ENCODE measurements around the gene PGS1. TPM values are rescaled to one million over a fixed set of nuclear protein-coding genes. Genes with fewer than 3 reads are reported as not detected.

Gene PGS1
- total RNA-seq, 2 donors from 2014 or later = 52.0 to 98.4 TPM

GRCh38 chr17:78372841-78373240 is 5.6 kb upstream of the PGS1 start:
- ATAC-seq (ENCODE audit: insufficient number of reproducible peaks, low FRiP score, low read depth) (no peak), DNase-seq (ENCODE audit: low spot score) (no peak)
- TF ChIP-seq CTCF (IDR thresholded peaks at IDR 0.05) = no peak
- H3K9me3 ChIP-seq = no peaks in the 10 kb centered on the region
- H3K27me3 ChIP-seq (replicated peaks; ENCODE audit: insufficient read depth) = no peaks in the 10 kb centered on the region
- H3K36me3 ChIP-seq = no peaks in the 10 kb centered on the region
- peaks cover 6 to 20% of the 10 kb centered on the region in 2 donors for H3K4me1 ChIP-seq (ENCODE audit: control insufficient read depth in 1 of 2, low read depth in 2 of 2)
- no peak overlapping the region for H3K4me3 ChIP-seq
- no peak overlapping the region for H3K27ac ChIP-seq

- no peak for ATAC-seq (ENCODE audit: insufficient number of reproducible peaks, low FRiP score, low read depth)
- Histone ChIP-seq H3K27me3 (replicated peaks; ENCODE audit: insufficient read depth) (no peaks in the 10 kb centered on the region), H3K9me3 (no peaks in the 10 kb centered on the region), H3K4me1 (ENCODE audit: control insufficient read depth in 1 of 2, low read depth in 2 of 2) (peaks cover 8 to 25% of the 10 kb centered on the region in 2 donors), H3K4me3 (no peak overlapping the region), H3K36me3 (no peaks in the 10 kb centered on the region), H3K27ac (no peak overlapping the region)
- no peak for TF ChIP-seq CTCF (IDR thresholded peaks at IDR 0.05)
- no peak for DNase-seq (ENCODE audit: low spot score)
Observed at GRCh38 chr17:78374189-78374588, 4.3 kb upstream of the PGS1 start.

DNA sequence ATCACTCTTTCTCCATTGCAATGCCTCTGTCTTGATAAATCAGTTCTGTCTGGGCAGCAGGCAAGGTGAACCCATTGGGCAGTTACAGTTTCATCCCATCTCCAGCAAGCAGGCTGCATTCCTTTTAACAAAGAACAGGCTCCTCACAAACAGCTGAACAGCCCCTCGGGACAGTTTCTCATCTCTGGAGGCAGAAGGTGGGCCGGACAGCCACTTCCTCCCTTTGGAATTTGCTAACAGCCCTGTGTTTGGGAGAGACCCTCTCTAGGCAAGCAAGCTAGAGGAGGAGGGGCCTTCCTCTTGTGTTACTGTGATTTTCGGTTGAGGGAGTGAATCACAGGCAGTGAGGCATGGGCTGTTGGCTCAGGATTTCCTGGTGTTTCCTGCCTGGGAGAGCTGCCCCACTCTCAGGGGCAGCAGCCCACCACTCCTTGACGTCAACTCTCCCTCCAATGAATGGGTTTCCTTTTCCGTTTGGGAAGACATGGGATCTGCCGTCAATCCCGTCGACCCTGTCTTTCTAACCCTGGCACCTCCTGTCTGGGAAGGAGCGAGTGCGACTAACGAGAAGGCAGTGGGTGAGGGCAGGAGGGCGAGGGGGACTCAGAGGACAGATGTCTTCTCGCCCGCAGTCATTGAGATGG is 3.7 kb upstream of the PGS1 start:
- Histone ChIP-seq H3K27ac (peak overlapping the region in 1 of 2 donors; percentile 60), H3K4me1 (ENCODE audit: control insufficient read depth in 1 of 2, low read depth in 2 of 2) (peaks cover 14 to 31% of the 10 kb centered on the region in 2 donors), H3K36me3 (no peaks in the 10 kb centered on the region), H3K27me3 (replicated peaks; ENCODE audit: insufficient read depth) (no peaks in the 10 kb centered on the region), H3K9me3 (no peaks in the 10 kb centered on the region), H3K4me3 (no peak overlapping the region)
- no peak for DNase-seq (ENCODE audit: low spot score)
- ATAC-seq (ENCODE audit: insufficient number of reproducible peaks, low FRiP score, low read depth) = no peak
- no peak for TF ChIP-seq CTCF (IDR thresholded peaks at IDR 0.05)

DNA sequence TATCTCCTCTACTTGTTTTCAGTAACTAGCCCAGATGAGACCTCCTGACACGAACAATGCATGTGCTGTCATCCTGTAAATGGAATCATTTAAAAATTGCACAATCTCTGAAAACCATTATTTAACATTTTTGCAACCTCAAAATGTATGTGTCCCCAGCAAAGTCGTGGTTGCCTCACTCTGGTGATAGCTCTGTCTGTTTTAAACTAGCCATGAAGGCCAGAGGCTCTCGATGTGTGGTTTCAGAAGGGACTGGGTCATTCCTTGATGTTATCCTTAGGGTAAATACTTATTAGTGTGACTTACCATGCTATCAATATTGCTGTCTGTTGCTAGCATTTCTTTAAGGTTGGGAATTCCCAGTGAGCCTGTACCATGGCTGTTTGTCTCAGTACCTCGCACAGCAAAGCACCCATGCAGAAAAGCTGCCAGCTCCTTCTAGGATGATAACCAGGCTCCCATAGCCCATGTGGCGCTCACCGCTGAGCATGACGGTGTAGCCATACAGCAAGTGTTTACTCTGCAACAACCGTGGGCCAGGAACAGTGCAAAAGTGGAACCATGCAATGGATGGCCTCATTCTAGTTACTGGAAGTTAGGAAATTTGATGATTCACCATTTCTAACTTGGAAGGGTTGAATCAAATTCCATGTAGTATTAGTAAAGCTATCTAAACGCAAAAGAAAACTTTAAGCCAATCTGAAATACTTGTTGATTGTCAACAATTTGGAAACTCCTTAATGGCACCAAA is 2.9 kb upstream of the PGS1 start:
- H3K4me3 ChIP-seq = no peak overlapping the region
- DNase-seq (ENCODE audit: low spot score) (no peak), ATAC-seq (ENCODE audit: insufficient number of reproducible peaks, low FRiP score, low read depth) (peak; percentile 30)
- H3K27me3 ChIP-seq (replicated peaks; ENCODE audit: insufficient read depth) = no peaks in the 10 kb centered on the region
- H3K9me3 ChIP-seq = no peaks in the 10 kb centered on the region
- no peak for TF ChIP-seq CTCF (IDR thresholded peaks at IDR 0.05)
- peaks cover 15 to 39% of the 10 kb centered on the region in 2 donors for H3K4me1 ChIP-seq (ENCODE audit: control insufficient read depth in 1 of 2, low read depth in 2 of 2)
- H3K27ac ChIP-seq = peak overlapping the region in 1 of 2 donors; percentile 60
- H3K36me3 ChIP-seq = no peaks in the 10 kb centered on the region

GRCh38 chr17:78376161-78376560 is 2.3 kb upstream of the PGS1 start:
- H3K4me3 ChIP-seq = no peak overlapping the region
- no peaks in the 10 kb centered on the region for H3K27me3 ChIP-seq (replicated peaks; ENCODE audit: insufficient read depth)
- peak overlapping the region in 1 of 2 donors; percentile 60 for H3K27ac ChIP-seq
- ATAC-seq (ENCODE audit: insufficient number of reproducible peaks, low FRiP score, low read depth) (no peak), DNase-seq (ENCODE audit: low spot score) (no peak)
- TF ChIP-seq CTCF (IDR thresholded peaks at IDR 0.05) = no peak
- peaks cover 15 to 43% of the 10 kb centered on the region in 2 donors for H3K4me1 ChIP-seq (ENCODE audit: control insufficient read depth in 1 of 2, low read depth in 2 of 2)
- no peaks in the 10 kb centered on the region for H3K9me3 ChIP-seq
- no peaks in the 10 kb centered on the region for H3K36me3 ChIP-seq
